ENCODE results near the gene PLD3.

DNA sequence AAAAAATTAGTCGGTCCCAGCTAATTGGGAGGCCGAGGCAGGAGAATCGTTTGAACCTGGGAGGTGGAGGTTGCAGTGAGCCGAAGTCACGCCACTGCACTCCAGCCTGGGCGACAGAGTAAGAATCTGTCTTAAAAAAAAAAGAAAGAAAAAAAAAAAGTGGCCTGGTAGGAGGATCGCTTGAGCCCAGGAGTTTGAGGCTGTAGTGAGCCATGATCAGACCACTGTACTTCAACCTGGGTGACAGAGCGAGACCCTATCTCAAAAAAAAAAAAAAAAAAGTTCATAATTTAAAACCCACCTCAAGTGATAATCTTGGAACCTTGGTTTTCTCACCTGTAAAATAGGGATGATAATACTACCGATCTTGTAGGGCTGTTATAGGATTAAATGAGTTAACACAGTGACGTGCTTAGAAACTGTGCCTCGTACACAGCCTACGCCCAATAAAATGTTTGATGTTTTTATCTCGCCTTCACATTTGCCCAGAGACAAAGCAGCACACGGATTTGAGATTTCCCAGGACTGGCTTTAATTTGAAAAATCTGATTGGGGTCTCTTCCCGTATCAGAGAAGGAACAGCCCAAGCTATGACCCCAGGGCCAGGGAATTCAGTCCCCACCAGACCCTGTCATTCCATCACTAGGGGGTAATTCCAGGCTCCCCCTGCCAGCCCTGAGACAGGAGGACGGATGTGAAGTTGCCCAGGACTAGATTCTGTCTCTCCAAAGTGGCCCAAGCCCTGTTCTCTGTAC lies 73.7 kb downstream of the PLD3 start:
- TF ChIP-seq, protein P1, sequence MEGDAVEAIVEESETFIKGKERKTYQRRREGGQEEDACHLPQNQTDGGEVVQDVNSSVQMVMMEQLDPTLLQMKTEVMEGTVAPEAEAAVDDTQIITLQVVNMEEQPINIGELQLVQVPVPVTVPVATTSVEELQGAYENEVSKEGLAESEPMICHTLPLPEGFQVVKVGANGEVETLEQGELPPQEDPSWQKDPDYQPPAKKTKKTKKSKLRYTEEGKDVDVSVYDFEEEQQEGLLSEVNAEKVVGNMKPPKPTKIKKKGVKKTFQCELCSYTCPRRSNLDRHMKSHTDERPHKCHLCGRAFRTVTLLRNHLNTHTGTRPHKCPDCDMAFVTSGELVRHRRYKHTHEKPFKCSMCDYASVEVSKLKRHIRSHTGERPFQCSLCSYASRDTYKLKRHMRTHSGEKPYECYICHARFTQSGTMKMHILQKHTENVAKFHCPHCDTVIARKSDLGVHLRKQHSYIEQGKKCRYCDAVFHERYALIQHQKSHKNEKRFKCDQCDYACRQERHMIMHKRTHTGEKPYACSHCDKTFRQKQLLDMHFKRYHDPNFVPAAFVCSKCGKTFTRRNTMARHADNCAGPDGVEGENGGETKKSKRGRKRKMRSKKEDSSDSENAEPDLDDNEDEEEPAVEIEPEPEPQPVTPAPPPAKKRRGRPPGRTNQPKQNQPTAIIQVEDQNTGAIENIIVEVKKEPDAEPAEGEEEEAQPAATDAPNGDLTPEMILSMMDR (IDR thresholded peaks at IDR 0.05): no peak
- TF ChIP-seq POLR2AphosphoS5 (IDR thresholded peaks at IDR 0.05): no peak
